ENCODE results near the gene TRIP10. TPM values are rescaled to one million over a fixed set of nuclear protein-coding genes. Genes with fewer than 3 reads are reported as not detected.

TRIP10 gene
- total and polyA plus RNA-seq, 10 of the 15 experiments (the other 5 are each of a cell fraction or from before 2014, with no cell fraction given), result 0.79 to 54.5 (median 32.5) TPM

- TF ChIP-seq ZBTB11 (CRISPR knock-in tag; IDR thresholded peaks at IDR 0.05), result no peak
- TF ChIP-seq ASH2L (IDR thresholded peaks at IDR 0.05; ENCODE audit: borderline replicate concordance, low read depth), result no peak
- TF ChIP-seq NFXL1 (IDR thresholded peaks at IDR 0.05; ENCODE audit: borderline replicate concordance), result no peak
- no peak for TF ChIP-seq RAD51 (IDR thresholded peaks at IDR 0.05)
- no peak for TF ChIP-seq ATF7 (IDR thresholded peaks at IDR 0.05; ENCODE audit: low read depth)
- no peak for TF ChIP-seq WRNIP1 (IDR thresholded peaks at IDR 0.05; ENCODE audit: borderline replicate concordance, low read depth, low read length)
- 0 out of 2 replicates have a peak, but pooled peaks have one; percentile 45 for TF ChIP-seq NBN (IDR thresholded peaks at IDR 0.05)
- no peak for TF ChIP-seq MLLT1 (IDR thresholded peaks at IDR 0.05)
- no peak for TF ChIP-seq MEF2A (IDR thresholded peaks at IDR 0.05; ENCODE audit: insufficient read depth, low read depth, low read length)
- TF ChIP-seq JUND (IDR thresholded peaks at IDR 0.05; ENCODE audit: low read depth, low read length), result no peak
- no peak for TF ChIP-seq ZBTB33 (IDR thresholded peaks at IDR 0.05)
Observed at GRCh38 chr19:6737873-6738786, 1.4 kb upstream of the TRIP10 start (continued).

Data from GM12878 (cell line).